ENCODE results near the gene GLCCI1. TPM values are rescaled to one million over a fixed set of nuclear protein-coding genes. Genes with fewer than 3 reads are reported as not detected.

The GLCCI1 gene
- total RNA-seq, 1 donor from 2014 or later: 42.4 TPM

DNA sequence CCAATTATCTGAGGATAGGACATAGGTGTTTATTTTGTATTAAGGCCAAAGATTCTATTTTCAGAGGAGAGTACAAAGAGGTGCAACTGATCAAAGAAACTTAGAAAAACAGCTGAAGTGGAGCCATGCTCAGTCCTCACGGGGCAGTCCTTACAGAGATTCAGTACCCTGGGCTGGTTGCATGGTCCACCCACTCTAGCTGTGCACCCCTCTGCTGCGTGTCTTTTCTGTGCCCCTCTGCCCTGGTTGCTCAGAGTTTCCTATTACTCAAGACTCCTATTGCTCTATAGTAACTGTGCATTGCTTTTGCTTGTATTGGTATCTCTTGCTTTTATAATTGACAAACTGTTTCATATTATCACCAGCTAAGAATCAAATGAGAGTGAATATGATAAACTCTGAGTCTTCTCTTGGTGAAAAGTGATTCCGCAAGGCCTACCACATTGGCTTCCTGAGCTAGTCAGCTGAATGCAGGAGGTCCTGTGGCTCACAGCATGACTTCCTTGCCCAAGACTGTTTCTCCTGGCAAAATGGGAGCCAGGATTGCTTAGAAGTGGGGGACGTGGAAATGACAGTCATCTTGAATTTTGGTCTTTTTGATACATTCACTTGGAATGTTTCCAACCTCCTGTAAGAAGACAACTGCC, 137.0 kb downstream of the GLCCI1 start:
- Mint-ChIP-seq H3K9me3 (ENCODE audit: low read depth) (peaks cover 11% of the 10 kb centered on the region), H3K4me3 (ENCODE audit: low read depth) (no peak overlapping the region), H3K27ac (no peak overlapping the region), H3K27me3 (no peaks in the 10 kb centered on the region), H3K36me3 (ENCODE audit: insufficient read depth) (peaks cover 1% of the 10 kb centered on the region), H3K4me1 (ENCODE audit: low read depth) (no peaks in the 10 kb centered on the region)
- no peak for DNase-seq (ENCODE audit: low spot score, unreplicated experiment)
- TF ChIP-seq, protein P1, sequence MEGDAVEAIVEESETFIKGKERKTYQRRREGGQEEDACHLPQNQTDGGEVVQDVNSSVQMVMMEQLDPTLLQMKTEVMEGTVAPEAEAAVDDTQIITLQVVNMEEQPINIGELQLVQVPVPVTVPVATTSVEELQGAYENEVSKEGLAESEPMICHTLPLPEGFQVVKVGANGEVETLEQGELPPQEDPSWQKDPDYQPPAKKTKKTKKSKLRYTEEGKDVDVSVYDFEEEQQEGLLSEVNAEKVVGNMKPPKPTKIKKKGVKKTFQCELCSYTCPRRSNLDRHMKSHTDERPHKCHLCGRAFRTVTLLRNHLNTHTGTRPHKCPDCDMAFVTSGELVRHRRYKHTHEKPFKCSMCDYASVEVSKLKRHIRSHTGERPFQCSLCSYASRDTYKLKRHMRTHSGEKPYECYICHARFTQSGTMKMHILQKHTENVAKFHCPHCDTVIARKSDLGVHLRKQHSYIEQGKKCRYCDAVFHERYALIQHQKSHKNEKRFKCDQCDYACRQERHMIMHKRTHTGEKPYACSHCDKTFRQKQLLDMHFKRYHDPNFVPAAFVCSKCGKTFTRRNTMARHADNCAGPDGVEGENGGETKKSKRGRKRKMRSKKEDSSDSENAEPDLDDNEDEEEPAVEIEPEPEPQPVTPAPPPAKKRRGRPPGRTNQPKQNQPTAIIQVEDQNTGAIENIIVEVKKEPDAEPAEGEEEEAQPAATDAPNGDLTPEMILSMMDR (IDR thresholded peaks at IDR 0.05; ENCODE audit: unreplicated experiment): no peak

DNA sequence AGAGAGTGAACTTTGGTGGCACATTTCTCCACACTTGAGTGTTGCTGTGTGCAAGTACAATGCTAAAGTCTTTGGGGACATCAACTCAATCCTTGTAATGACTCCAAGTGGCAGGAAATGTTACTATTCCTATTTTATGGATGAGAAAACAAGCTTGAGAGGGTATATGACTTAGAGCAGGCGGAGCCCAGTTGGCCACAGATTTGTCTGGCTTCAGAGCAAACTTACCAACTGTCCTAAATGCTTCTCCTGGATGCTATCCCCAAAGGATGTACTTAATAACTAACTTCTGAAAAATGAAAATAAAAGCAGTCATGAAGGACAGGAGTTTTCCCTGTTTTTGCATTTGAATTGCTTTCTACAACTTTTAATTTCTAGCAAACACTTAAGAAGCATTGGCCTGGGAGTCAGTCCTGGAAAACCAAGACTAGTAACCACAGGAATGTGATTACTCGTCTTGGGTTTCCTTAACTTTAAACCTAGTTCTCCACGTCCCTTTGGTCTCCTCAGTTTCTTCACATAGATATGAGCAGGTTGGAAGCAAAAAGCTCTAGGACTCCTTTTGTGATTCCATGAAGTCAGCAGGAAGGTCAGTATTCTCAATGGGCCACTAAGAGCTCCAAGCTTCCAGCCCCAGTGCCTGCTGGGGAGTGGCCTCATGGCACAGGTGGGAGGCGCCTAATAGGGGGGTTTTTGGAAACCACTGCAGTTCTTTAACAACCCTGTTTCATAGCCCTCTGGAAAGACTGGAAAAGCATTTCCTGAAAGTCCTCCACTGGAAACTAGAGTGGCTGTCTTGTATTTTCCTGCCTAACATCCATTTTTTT, 140.8 kb downstream of the GLCCI1 start:
- Mint-ChIP-seq H3K27ac (no peak overlapping the region), H3K27me3 (no peaks in the 10 kb centered on the region), H3K4me3 (ENCODE audit: low read depth) (no peak overlapping the region), H3K9me3 (ENCODE audit: low read depth) (no peaks in the 10 kb centered on the region), H3K36me3 (ENCODE audit: insufficient read depth) (peaks cover 9% of the 10 kb centered on the region), H3K4me1 (ENCODE audit: low read depth) (no peaks in the 10 kb centered on the region)
- no peak for DNase-seq (ENCODE audit: low spot score, unreplicated experiment)
- TF ChIP-seq, protein P1 (IDR thresholded peaks at IDR 0.05; ENCODE audit: unreplicated experiment): no peak

DNA sequence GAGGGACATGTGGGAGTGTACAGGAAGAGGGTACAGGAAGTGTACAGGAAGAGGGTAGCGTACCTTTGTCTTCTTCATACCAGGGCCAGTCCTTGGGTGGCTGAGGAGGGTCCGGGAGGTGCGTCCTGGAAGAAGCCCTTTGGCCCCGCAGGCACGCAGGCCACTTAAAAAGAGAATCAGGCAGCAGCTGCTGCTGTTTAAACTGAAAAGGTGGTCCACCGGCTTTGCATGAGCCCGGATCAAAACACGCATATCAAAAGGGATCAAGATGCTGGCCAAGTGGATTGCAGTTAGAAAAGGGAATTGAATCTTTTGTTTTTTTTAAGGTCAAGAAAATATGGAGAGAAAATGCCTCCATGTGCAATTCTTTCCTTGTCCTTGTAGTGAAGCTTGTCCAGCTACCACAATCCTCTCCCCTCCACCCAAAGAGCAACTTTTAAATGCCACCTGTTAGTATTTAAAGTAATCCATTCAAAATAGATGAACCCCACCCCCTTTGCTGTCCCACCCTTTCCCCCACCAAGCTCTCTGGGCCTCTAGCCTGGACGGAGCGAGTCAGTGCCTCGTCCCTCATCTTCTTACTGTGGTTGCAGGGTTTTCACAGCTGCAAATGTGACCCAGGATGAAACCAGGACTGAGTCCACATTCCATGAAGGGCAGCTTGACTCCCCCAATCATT, 142.8 kb downstream of the GLCCI1 start:
- TF ChIP-seq, protein P1 (IDR thresholded peaks at IDR 0.05; ENCODE audit: unreplicated experiment): no peak
- DNase-seq (ENCODE audit: low spot score, unreplicated experiment): no peak
- no peak overlapping the region for H3K4me3 Mint-ChIP-seq (ENCODE audit: low read depth)
- no peaks in the 10 kb centered on the region for H3K4me1 Mint-ChIP-seq (ENCODE audit: low read depth)
- no peaks in the 10 kb centered on the region for H3K9me3 Mint-ChIP-seq (ENCODE audit: low read depth)
- H3K36me3 Mint-ChIP-seq (ENCODE audit: insufficient read depth): peaks cover 18% of the 10 kb centered on the region
- no peaks in the 10 kb centered on the region for H3K27me3 Mint-ChIP-seq
- no peak overlapping the region for H3K27ac Mint-ChIP-seq

DNA sequence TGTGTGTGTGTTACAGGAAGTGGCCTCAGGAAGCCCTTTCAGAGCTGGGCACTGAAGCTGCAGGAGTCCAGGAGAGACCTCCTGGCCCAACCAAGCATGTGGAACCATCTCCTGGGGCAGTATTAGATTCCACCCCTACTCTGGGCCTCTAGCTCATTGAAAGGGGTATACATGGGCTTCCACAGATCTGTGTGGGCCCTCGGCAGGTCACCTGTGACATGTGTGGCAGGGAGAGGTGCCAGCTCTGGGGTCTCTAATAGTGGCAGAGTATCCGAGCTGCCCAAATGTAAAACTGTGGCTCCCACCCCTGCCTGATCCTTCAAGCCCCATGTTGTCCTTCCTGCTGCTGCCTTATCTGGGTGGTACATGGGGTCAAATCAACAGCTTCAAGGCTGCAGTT, 144.1 kb downstream of the GLCCI1 start:
- Mint-ChIP-seq H3K27me3 (no peaks in the 10 kb centered on the region), H3K4me3 (ENCODE audit: low read depth) (no peak overlapping the region), H3K36me3 (ENCODE audit: insufficient read depth) (peaks cover 19% of the 10 kb centered on the region), H3K27ac (no peak overlapping the region), H3K4me1 (ENCODE audit: low read depth) (no peaks in the 10 kb centered on the region), H3K9me3 (ENCODE audit: low read depth) (no peaks in the 10 kb centered on the region)
- TF ChIP-seq, protein P1 (IDR thresholded peaks at IDR 0.05; ENCODE audit: unreplicated experiment): no peak
- no peak for DNase-seq (ENCODE audit: low spot score, unreplicated experiment)

DNA sequence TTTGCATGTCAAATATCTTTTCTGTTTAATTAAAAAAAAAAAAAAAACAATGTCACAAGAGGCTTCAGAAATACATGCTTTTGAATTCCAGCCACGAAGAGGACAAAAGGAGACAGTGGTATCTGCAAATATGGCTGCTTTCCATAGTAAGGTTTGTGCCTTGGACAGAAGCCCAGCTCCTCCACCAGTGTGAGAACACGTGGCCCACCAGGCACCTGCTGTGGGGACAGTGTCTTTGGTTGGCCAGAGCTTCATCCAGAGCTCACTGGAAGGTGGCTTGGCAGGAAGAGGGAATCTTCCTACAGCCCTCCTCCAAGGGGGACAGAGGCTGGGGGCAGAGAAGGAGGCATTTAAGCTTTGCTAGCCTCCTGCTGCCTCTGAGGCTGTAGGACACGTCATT, 144.6 kb downstream of the GLCCI1 start:
- no peak for DNase-seq (ENCODE audit: low spot score, unreplicated experiment)
- Mint-ChIP-seq H3K4me1 (ENCODE audit: low read depth) (no peaks in the 10 kb centered on the region), H3K9me3 (ENCODE audit: low read depth) (no peaks in the 10 kb centered on the region), H3K4me3 (ENCODE audit: low read depth) (no peak overlapping the region), H3K27ac (no peak overlapping the region), H3K36me3 (ENCODE audit: insufficient read depth) (peaks cover 19% of the 10 kb centered on the region), H3K27me3 (no peaks in the 10 kb centered on the region)
- TF ChIP-seq, protein P1 (IDR thresholded peaks at IDR 0.05; ENCODE audit: unreplicated experiment): no peak
